GM18507 (cell line): ENCODE results near the gene PLXNB2.

Source experiments
- DNase-seq: peaks from one replicate; pipeline ENCODE4 v3.0.0; 2011; ENCODE audit warnings: low read depth; ENCODE audit not compliant: insufficient read length; ENCODE audit errors: extremely low spot score
- FAIRE-seq: peaks from 2 replicates; lab custom pipeline; 2011; peaks lifted over from hg19 to GRCh38; lab: Jason Lieb, UNC

The PLXNB2 gene

GRCh38 chr22:50301581-50301991 lies 5.9 kb downstream of the PLXNB2 start:
- DNase-seq (no peak), FAIRE-seq (peak; percentile 59)

GRCh38 chr22:50300620-50301257 lies 6.7 kb downstream of the PLXNB2 start:
- FAIRE-seq (no peak), DNase-seq (no peak)

- no peak for FAIRE-seq
- DNase-seq = no peak
These were observed 7.4 kb downstream of the PLXNB2 start for GRCh38 chr22:50299785-50300619.

- FAIRE-seq = no peak
- no peak for DNase-seq
These were observed 8.3 kb downstream of the PLXNB2 start for GRCh38 chr22:50298937-50299784.

- DNase-seq = no peak
- FAIRE-seq = no peak
These were observed 9.2 kb downstream of the PLXNB2 start for GRCh38 chr22:50298266-50298637.

GRCh38 chr22:50297510-50298265 lies 9.8 kb downstream of the PLXNB2 start:
- DNase-seq (no peak), FAIRE-seq (no peak)

- DNase-seq (no peak), FAIRE-seq (no peak)
These were observed 10.6 kb downstream of the PLXNB2 start for GRCh38 chr22:50296658-50297490.

- FAIRE-seq (no peak), DNase-seq (no peak)
These were observed 13.2 kb downstream of the PLXNB2 start for GRCh38 chr22:50294319-50294656.

GRCh38 chr22:50293441-50294318 lies 13.8 kb downstream of the PLXNB2 start:
- FAIRE-seq (no peak), DNase-seq (no peak)

GRCh38 chr22:50292643-50293440 lies 14.6 kb downstream of the PLXNB2 start:
- peak; percentile 79 for FAIRE-seq

GRCh38 chr22:50289942-50290630 lies 17.4 kb downstream of the PLXNB2 start:
- DNase-seq (no peak), FAIRE-seq (no peak)

More at GRCh38 chr22:50292643-50293440, 14.6 kb downstream of the PLXNB2 start:
- DNase-seq = no peak

GRCh38 chr22:50289151-50289941 lies 18.1 kb downstream of the PLXNB2 start:
- DNase-seq = no peak
- FAIRE-seq = no peak

- no peak for FAIRE-seq
- DNase-seq = no peak
These were observed 19.7 kb downstream of the PLXNB2 start for GRCh38 chr22:50287731-50288130.

- no peak for DNase-seq
- FAIRE-seq = no peak
These were observed 20.6 kb downstream of the PLXNB2 start for GRCh38 chr22:50286701-50287318.

- FAIRE-seq = no peak
These were observed 21.2 kb downstream of the PLXNB2 start for GRCh38 chr22:50286275-50286674.

More at GRCh38 chr22:50286275-50286674, 21.2 kb downstream of the PLXNB2 start:
- no peak for DNase-seq
